ENCODE measurements around the gene CHRNG. TPM values are rescaled to one million over a fixed set of nuclear protein-coding genes. Genes with fewer than 3 reads are reported as not detected.

The CHRNG gene
- total and polyA plus RNA-seq, 2 experiments from 2014 or later: not detected

GRCh38 chr2:232525199-232525598, 14.3 kb upstream of the CHRNG start:
- Mint-ChIP-seq H3K27ac (no peak overlapping the region), H3K36me3 (ENCODE audit: low read depth) (no peaks in the 10 kb centered on the region; the same call in 2 of the 3 replicates), H3K9me3 (no peaks in the 10 kb centered on the region), H3K27me3 (ENCODE audit: insufficient read depth, low read depth, poor library complexity) (peaks cover 46% of the 10 kb centered on the region), H3K4me3 (no peak overlapping the region), H3K4me1 (peaks cover 11% of the 10 kb centered on the region)
- Histone ChIP-seq H4K20me1 (replicated peaks; ENCODE audit: insufficient read depth) (no peaks in the 10 kb centered on the region; the same call in 1 of the 2 replicates), H3K27ac (ENCODE audit: low read depth) (no peak overlapping the region), H3F3A (replicated peaks; ENCODE audit: low read depth) (0 out of 2 replicates have a peak, but pooled peaks cover 3% of the 10 kb centered on the region), H3K4me3 (no peak overlapping the region), H3K27me3 (ENCODE audit: insufficient read depth) (peaks cover 44% of the 10 kb centered on the region), H3K36me3 (ENCODE audit: insufficient read depth) (no peaks in the 10 kb centered on the region), H3K4me1 (ENCODE audit: insufficient read depth) (no peaks in the 10 kb centered on the region; the same call in 1 of the 2 replicates), H3K4me2 (no peak overlapping the region), H3K9me2 (ENCODE audit: insufficient read depth) (no peaks in the 10 kb centered on the region), H2AFZ (no peak overlapping the region), H3K79me2 (replicated peaks; ENCODE audit: insufficient read depth) (no peaks in the 10 kb centered on the region)
- DNase-seq (ENCODE audit: low spot score): no peak
- ATAC-seq: no peak
- TF ChIP-seq ZNF462 (CRISPR knock-in tag; IDR thresholded peaks at IDR 0.05) (no peak), CREB1 (CRISPR knock-in tag; IDR thresholded peaks at IDR 0.05; ENCODE audit: low read depth) (no peak), POLR2AphosphoS5 (IDR thresholded peaks at IDR 0.05; ENCODE audit: low read depth) (no peak), ZNF331 (CRISPR knock-in tag; IDR thresholded peaks at IDR 0.05; ENCODE audit: low read depth) (no peak), ETS1 (IDR thresholded peaks at IDR 0.05) (no peak), ZNF114 (CRISPR knock-in tag; IDR thresholded peaks at IDR 0.05) (no peak), REST (IDR thresholded peaks at IDR 0.05; ENCODE audit: unreplicated experiment) (no peak), EZH2phosphoT487 (IDR thresholded peaks at IDR 0.05; ENCODE audit: unreplicated experiment) (no peak), STAT1 (IDR thresholded peaks at IDR 0.05; ENCODE audit: unreplicated experiment) (no peak), JUNB (IDR thresholded peaks at IDR 0.05; ENCODE audit: unreplicated experiment) (no peak), CTCF (conservative IDR thresholded peaks at IDR 0.05; ENCODE audit: low read depth in 2 of 2) (no peak)
